Stimulated activated CD8-positive, alpha-beta memory T cell treated with anti-CD3 and anti-CD28 coated beads, Interleukin-4, amount 100 ng/mL, for 24 hours (primary cell): ENCODE results near the gene WHRN.

Source experiments
- DNase-seq: peaks from one replicate; pipeline ENCODE4 v3.0.0-alpha.2; 2020; ENCODE audit warnings: low read depth

Gene WHRN

DNA sequence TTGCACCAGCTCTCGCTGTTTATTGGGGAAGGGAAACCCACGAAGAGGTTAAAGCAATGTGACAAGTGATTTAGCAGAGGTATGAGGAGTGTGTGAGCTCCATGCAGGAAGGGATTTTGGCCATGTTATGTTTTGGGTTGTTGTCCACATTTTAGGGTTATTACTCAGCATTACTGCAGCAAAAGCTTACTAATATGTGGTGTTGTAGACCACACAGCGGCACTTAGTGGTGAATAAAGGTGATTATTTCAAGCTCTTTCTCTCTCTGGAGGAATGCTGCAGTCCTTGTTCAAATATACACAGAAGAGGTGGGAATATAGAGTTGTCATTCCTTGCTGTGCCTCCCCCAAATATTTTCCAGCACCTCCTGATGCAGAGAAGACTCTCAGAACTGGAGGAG lies 87.8 kb downstream of the WHRN start:
- DNase-seq: no peak

DNA sequence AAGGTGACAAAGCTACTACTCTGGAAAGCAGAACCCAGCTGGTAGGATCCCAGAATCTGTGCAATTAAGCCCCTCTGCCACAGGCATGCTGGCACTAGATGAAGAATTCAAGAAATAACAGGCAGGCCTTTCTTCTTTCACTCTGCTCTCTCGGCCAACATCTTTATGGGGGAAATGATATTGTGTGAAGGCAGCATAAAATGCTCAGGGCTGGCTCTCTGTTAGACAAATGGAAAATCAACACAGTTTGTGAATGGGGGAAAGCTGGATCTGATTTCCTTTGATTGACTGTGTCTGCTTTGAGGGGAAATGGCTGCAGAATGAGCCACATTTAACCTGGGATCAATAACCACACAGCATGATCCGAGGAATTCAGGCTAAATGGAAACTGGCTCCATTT lies 88.4 kb downstream of the WHRN start:
- DNase-seq: no peak

GRCh38 chr9:114416290-114416689 lies 89.0 kb downstream of the WHRN start:
- DNase-seq: no peak

DNA sequence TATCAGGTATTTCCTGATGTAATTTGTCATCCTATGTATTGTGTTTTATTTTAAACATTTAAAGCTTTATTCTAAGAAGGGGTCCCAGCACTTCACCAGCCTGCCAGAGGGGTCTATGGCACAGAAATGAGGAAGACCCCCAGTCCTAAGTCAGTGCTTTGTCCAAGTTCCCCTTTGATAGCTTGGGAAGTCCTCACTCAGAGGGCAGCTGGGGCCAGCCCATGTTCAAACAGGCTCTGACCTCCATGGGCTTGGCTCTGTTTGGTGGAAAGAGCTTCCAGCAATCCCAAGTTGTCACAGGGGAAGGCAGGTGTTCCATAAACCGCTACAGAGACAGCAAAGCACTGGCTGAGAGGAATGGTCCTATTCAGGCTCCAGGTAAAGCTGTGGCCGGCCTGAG lies 90.9 kb downstream of the WHRN start:
- DNase-seq: no peak

DNA sequence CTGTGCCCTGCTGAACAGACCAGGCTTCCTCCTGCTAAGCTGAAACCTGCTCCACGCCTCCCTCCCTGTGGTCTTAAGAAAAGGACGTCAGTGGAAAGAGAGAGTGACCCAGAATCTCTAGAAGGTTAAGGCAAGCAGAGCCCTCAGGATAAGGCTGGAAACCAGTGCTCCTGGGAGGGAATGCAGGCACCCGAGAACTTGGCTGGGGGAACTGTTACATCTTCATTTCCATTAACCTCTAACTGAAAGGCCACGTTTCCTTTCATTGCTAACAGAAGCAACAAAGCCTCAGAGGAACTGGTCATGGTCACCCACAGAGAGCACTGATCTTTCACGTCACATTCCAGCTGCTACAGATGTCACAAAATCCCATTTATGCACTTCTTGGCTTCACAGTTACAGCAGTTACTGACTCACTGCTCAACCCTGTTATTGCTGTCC lies 91.4 kb downstream of the WHRN start:
- DNase-seq: no peak

DNA sequence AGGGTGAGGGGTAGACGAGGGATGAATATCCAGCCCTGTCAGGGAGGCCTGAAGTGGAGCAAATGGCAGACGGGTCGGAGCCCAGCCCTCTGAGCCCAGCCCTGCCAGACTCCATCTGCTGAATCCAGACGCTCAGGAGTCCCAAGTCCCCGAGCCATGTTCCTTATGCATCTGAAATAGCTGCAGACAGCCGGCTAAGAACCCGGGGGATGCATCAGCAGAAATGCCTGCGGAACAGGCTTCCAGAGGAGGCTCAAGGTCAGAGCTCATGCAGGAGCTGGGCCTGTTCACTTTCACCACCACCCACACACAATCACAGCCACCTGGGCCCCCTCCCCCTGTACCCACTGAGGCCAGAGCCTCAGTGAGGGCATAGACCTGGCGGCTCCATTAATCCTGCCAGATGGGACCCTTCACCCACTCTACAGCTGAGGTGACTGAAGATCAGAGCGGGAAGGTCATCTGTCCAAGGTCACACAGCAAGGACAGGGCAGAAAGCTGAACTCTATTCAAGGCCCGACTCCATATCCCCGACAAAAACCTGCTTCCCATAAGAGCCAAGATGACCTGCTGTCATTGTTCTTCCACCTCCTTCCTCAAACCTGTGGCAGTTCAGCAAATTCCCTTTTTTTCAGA lies 93.1 kb downstream of the WHRN start:
- DNase-seq: no peak

DNA sequence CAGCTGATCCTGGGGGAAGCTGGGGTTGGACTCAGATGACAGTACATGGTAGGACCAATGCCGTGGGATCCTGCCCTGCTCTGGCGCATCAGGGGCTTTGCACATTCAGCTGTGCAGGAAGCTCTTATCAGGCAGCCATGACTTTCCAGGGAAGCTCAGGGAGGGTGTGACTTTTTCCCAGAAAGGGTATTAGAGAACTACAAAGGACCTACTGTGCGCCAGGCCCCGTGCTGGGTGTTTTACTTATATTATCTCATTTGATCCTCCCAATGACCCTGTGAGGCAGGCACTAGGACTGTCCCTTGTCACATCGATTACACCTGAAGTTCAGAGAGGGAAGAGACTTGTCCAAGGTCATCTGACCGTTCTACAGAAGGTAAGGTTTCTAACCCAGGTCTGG lies 93.8 kb downstream of the WHRN start:
- no peak for DNase-seq

DNA sequence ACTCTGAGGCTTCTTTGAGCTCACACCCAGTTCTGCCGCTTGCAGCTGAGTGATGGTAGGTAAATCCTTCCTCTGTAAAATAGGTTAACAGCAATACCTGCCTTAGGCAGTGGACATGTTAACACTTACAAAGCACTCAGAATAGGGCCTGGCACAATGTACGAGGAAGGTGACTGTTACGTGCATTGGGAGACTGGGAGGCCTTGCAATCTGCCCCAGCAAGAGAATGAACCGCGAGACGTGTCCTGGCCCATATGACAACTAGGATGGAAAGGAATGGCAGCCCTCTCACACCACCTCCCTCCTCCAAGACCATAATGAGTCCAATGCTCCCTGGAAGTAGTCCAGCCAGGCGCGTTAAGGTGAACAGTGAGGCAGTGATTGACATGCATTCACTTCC lies 94.4 kb downstream of the WHRN start:
- DNase-seq: no peak

- DNase-seq: no peak
Observed at GRCh38 chr9:114409842-114410241, 95.4 kb downstream of the WHRN start.

DNA sequence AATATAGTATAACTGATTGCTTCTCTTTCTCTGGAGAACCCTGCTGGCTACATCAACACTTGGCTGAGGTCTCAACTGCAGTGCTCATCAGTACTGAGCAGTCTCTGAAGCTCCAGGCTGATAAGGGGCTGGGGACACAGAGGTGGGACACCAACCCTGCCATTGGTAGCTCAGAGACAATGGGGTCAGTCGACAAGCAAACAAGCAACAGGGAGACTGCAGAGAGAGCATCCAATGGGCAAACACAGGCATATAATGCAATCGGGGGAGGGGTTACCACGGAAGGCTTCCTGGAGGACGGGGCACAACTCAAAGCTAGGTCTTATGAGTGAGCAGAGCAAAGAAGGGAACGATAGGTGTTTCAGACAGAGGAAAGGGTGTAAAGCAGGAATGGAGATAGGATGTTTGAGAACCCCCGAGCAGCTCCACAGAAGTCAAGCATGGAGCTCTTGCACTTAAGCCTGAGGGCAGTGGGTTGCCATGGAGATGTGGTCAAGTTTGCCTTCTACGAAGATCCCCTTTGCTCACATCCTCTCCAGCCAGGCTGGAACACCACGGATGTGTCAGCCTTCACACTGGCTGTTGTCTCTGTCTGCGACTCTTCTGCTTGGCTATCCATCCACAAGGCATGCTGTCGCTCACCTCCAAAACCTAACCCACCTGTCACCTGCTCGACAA lies 96.0 kb downstream of the WHRN start:
- DNase-seq: no peak

DNA sequence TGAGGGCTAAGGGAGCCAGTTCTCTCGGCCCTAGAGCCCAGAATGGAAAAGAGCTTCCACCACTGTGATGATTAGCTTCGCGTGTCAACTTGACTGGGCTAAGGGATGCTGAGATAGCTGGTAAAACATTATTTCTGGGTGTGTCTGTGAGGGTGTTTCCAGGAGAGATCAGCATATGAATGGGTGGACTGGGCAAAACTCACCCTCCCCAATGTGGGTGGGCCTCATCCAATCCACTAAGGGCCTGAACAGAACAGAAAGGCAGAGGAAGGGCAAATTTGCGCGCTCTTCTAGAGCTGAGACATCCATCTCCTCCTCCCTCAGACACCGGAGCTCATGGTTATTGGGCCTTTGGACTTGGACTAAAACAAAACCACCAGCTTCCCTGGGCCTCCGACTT lies 96.6 kb downstream of the WHRN start:
- DNase-seq: no peak

DNA sequence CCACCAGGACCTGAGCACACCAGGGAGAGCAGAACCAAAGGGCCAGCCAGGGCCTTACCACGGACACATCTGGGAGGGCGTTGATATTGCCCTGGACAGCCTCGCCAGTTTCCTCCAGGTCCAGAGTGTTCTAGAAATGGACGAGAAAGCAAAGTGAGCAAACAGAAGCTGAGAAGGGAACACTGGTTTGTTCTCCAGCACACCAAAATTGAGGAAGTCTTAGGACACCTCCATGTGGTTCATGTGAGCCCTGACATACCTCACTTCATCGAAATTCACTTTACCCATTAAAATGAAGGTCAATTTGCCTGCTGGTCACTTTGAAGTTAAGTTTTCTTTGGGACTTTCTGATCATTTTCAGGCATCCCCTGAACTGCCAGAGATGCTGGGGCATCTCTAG lies 97.4 kb downstream of the WHRN start:
- DNase-seq: no peak

DNA sequence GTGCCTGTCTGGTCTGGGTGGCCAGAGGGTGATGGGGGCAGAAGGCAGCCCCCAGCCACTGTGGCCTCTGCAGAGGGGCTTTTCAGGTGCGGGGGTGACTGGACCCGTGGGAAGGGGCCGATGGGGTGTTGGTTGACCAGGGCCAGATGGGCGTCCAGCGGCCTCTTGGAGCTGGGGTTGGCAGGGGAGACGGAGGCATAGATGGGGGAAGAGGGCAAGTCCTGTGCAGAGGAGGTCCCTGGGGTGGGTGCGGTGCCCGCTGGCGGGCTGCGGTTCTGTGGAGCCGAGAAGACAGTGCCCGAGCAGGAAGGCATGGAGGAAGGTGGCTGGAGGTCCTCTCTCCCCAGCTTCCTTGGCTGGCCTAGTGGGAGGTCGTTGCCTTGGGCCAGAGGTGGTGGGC lies 98.8 kb downstream of the WHRN start:
- DNase-seq: no peak

DNA sequence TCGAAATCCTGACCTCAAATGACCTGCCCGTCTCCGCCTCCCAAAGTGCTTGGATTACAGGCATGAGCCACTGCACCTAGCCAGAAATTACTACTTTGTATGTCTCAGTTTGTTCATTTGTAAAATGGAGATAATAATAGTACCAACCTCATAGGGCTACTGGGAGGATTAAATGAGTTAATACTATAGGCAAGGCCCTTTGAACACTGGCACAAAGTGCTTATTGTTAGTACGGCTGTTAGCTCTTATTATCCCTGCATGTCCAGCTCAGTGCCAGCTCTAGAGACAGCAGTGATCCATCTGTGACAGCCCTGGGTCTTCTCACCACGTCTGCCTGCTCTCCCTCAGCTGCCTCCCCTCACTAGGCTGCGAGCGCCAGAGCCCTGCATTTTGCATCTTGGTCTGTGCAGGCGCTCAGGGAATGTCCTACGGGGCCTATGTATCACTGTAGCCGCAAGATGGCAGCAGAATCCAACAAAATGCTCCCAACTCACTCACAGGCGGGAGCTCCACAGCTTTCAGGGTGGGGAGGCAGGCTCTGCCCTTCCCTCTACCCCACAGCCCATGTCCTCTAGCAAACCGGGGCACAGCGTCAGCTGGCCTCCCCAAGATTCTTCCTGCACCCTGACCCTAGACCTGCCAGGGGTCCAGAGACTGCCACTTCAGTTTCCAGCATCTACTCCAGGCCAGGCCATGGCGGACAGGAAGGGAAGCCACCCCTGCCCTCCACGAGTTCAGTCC lies 99.8 kb downstream of the WHRN start:
- DNase-seq: peak; percentile 55

GRCh38 chr9:114404531-114404930 lies 100.7 kb downstream of the WHRN start:
- DNase-seq: no peak

DNA sequence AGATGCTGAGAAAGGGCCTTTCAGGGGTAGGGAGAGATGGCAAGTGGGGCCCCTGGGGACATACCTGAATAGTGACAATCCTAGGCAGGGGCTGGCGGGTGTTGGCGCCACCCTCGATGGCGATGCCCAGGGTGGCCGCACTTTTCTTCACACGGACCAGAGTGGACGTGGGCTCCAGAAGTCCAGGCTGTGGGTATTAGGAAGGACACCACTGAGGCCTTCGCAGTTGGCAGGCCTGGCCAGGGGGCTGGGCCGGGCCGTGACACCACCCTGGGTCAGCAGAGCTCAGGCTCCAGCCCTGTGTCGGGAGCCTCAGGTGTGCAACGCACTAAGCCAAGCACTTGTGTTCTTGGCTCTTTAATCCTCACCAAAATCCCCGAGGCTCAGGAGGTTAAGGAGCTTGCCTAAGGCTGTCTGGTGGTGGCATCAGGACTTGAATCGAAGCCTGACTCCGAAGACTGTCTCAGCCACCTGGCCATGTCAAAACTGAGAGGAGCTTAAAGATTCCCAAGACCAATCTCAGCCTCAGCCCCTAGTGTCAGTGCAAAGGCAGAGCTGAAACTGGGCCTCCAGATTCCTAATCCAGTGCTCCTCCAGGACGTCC lies 102.0 kb downstream of the WHRN start:
- DNase-seq: no peak

- DNase-seq: no peak
Observed at GRCh38 chr9:114401344-114401743, 103.9 kb downstream of the WHRN start.

DNA sequence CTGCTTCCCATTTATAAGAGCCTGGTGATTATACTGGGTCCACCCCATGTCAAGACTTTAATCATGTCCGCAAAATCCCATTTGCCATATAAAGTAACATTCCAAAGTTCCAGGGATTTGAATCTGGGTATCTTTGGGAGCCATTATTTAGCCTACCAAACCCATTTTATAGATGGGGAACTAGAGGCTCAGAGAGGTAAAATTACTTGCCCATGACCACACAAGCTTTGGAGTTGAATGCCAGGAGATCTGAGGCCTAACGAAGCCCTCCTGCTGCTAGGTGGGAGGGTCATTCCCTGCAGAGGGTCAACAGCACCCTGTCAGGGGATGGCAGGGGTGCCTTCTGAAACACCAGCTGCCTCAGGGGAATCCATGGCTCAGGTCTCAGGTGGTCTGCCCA lies 104.5 kb downstream of the WHRN start:
- DNase-seq: no peak

- no peak for DNase-seq
Observed at GRCh38 chr9:114400219-114400618, 105.1 kb downstream of the WHRN start.

DNA sequence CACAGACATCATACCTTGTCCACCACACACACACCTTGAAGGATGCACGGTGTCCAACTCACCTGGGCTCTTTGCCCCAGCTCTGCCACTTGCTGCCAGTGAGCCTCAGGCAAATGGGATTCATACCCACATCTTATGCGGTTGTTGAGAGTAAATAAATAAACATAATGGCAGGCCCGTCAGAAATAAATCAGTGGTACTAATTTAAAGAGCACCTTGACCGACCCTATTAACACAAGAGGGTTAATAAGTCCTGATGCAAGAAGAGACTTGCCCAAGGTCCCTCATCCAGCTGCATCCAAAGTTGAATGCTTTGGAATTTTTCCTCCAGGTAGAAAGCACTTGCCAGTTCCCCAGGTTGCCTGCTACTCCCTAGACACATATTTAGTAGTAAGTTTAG lies 105.9 kb downstream of the WHRN start:
- DNase-seq: no peak

DNA sequence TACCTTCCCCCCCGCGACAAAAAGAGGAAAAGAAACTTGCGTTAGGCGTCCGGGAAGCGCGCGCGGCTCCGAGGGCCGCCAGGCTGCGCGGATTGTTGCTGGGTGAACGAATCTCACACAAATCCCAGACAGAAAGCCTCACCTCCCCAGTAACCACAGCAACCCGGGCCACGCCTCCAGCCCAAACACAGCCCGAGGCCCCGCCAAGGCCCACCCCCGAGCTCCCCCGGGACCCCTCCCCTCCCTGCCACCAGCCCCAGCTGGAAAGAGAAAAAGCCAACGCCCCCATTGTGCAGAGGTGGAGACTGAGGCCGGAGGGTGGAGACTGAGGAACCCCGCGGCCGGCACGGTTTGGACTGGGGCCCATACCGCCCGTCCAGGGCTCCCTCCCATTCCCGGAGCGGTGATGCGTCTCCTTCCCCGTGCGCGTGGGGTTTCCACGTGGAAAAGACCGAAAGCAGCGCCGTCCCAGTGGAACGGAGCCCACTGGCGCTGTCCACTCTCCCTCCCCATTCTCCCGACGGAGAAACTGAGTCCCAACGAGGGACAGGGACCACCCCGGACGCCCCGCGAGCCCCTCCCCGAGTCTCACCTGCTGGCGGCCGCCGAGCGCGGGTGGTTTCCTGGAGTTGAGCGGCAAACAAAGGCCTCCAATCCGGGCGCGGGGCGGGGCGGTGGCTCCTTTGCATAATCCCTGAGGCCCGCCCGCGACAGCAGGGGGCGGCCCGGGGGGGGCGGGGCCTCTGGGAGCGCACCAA lies 107.2 kb downstream of the WHRN start:
- DNase-seq: peak; percentile 96

- no peak for DNase-seq
Observed at GRCh38 chr9:114397219-114397847, 107.9 kb downstream of the WHRN start.
